Spleen (tissue), 7 donors: ENCODE results near the gene PLA2G2A.

Source experiments
- CTCF ChIP-seq, 11 experiments: fragments of 200-600 bp in 7 of 11; fragments of 450-650 bp in 4 of 11; sonication (generic) in 4 of 11; IDR thresholded peaks in 8 of 11; conservative IDR thresholded peaks in 3 of 11; 1 replicate in 7 of 11; 2 replicates in 4 of 11; pipeline versions ENCODE4 v1.4.0 to v1.8.0; 2016 to 2021; ENCODE audit warnings: antibody characterized with exemption in 11 of 11, inconsistent platforms in 4 of 11, mild to moderate bottlenecking in 1 of 11
- POLR2A ChIP-seq, 3 donors: fragments of 450-650 bp; IDR thresholded peaks; one replicate each; pipeline ENCODE4 v1.5.1; 2017; ENCODE audit warnings: antibody characterized with exemption in 3 of 3, mild to moderate bottlenecking in 1 of 3
- donor health status: DM: no; HTN: no; CAD: no; lungs with moderate emphysema.
- donor health status: DM: no; HTN: no; CAD: no.
- donor health status: DM: no; HTN: no; CAD: no.

DNA sequence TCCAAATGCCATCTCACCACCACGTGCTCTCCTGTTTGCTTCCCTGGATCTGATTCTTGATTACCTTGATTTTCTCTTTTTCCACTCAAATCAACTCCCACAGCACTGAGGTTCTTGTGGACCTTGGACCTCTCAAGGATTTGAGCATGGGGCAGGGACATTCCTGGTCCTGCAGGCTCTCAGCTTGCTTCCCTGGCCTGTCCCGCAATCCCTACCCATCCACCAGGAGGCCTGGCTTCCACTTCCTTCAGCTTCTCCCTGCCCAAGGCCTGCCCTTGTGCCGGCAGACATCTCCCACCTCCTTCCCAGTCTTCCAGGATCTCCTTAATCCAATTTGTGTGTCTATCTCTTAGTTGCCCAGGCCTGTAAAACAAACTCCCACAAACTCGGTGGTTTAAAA, 21.6 kb downstream of the PLA2G2A start:
- no peak for TF ChIP-seq CTCF (IDR thresholded peaks at IDR 0.05 in 8 of 11, conservative IDR thresholded peaks at IDR 0.05 in 3 of 11)
- no peak for TF ChIP-seq POLR2A (IDR thresholded peaks at IDR 0.05)
